Measurements from ENCODE around the gene ZNF532.

The ZNF532 gene

DNA sequence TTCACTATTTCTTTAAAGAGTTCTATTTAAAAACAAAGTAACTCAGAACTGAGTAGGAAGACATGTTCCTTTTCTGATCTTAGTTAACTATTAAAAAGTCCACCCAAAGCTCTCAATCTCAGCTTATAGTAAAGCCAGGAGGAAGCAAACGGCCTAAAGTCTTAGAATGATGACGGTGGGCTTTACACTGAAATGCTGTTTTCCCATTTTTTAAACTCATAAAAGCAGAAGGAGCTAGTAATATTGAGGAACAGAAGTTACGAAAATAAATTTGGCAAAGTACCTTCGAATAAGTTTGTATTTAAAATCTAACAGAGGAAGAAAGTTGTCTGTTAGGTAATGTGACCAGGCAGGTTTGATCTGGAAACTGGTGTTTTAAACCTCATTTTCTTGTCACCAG, 111.1 kb downstream of the ZNF532 start:
- Histone ChIP-seq H3K27me3 (ENCODE audit: insufficient read depth, poor library complexity, severe bottlenecking) (peaks cover 6% of the 10 kb centered on the region), H3K4me3 (replicated peaks; ENCODE audit: insufficient read depth, low read length) (no peak overlapping the region), H3K27ac (replicated peaks) (no peak overlapping the region)
- DNase-seq (ENCODE audit: low read depth in 1 of 2, low spot score in 1 of 2) = no peak
- TF ChIP-seq, protein P1, sequence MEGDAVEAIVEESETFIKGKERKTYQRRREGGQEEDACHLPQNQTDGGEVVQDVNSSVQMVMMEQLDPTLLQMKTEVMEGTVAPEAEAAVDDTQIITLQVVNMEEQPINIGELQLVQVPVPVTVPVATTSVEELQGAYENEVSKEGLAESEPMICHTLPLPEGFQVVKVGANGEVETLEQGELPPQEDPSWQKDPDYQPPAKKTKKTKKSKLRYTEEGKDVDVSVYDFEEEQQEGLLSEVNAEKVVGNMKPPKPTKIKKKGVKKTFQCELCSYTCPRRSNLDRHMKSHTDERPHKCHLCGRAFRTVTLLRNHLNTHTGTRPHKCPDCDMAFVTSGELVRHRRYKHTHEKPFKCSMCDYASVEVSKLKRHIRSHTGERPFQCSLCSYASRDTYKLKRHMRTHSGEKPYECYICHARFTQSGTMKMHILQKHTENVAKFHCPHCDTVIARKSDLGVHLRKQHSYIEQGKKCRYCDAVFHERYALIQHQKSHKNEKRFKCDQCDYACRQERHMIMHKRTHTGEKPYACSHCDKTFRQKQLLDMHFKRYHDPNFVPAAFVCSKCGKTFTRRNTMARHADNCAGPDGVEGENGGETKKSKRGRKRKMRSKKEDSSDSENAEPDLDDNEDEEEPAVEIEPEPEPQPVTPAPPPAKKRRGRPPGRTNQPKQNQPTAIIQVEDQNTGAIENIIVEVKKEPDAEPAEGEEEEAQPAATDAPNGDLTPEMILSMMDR (IDR thresholded peaks at IDR 0.05; ENCODE audit: insufficient read depth, low read length) = no peak
- TF ChIP-seq GABPA (IDR thresholded peaks at IDR 0.05; ENCODE audit: low read depth) (no peak), POLR2AphosphoS5 (IDR thresholded peaks at IDR 0.05; ENCODE audit: low read depth) (no peak), SPI1 (IDR thresholded peaks at IDR 0.05; ENCODE audit: borderline replicate concordance, low read depth) (no peak)
- TF ChIP-seq, protein P2, sequence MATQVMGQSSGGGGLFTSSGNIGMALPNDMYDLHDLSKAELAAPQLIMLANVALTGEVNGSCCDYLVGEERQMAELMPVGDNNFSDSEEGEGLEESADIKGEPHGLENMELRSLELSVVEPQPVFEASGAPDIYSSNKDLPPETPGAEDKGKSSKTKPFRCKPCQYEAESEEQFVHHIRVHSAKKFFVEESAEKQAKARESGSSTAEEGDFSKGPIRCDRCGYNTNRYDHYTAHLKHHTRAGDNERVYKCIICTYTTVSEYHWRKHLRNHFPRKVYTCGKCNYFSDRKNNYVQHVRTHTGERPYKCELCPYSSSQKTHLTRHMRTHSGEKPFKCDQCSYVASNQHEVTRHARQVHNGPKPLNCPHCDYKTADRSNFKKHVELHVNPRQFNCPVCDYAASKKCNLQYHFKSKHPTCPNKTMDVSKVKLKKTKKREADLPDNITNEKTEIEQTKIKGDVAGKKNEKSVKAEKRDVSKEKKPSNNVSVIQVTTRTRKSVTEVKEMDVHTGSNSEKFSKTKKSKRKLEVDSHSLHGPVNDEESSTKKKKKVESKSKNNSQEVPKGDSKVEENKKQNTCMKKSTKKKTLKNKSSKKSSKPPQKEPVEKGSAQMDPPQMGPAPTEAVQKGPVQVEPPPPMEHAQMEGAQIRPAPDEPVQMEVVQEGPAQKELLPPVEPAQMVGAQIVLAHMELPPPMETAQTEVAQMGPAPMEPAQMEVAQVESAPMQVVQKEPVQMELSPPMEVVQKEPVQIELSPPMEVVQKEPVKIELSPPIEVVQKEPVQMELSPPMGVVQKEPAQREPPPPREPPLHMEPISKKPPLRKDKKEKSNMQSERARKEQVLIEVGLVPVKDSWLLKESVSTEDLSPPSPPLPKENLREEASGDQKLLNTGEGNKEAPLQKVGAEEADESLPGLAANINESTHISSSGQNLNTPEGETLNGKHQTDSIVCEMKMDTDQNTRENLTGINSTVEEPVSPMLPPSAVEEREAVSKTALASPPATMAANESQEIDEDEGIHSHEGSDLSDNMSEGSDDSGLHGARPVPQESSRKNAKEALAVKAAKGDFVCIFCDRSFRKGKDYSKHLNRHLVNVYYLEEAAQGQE (IDR thresholded peaks at IDR 0.05; ENCODE audit: insufficient replicate concordance, low read depth) = no peak

DNA sequence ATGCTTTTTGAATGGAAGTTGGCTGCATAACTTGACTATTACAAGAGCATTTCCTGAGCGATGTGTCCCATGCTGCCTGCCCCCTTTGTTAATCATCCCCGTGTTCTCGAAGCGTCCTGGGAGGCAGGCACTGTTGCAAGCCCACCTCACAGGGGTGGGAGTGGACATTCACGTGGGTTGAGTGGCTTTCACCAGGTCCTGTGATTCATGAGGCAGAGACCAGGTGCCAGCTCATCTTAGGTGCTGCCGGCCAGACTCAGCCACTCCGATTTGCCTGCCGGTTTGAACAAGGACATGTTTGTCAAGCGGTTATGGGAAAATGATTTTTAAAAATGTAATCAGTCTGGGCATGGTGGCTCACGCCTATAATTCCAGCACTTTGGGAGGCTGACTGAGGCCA, 112.5 kb downstream of the ZNF532 start:
- no peak for TF ChIP-seq GABPA (IDR thresholded peaks at IDR 0.05; ENCODE audit: low read depth)
- TF ChIP-seq SPI1 (IDR thresholded peaks at IDR 0.05; ENCODE audit: borderline replicate concordance, low read depth) = no peak
- TF ChIP-seq POLR2AphosphoS5 (IDR thresholded peaks at IDR 0.05; ENCODE audit: low read depth) = no peak
- TF ChIP-seq, protein P2 (IDR thresholded peaks at IDR 0.05; ENCODE audit: insufficient replicate concordance, low read depth) = no peak
- TF ChIP-seq, protein P1 (IDR thresholded peaks at IDR 0.05; ENCODE audit: insufficient read depth, low read length) = no peak
- peaks cover 4% of the 10 kb centered on the region for H3K27me3 ChIP-seq (ENCODE audit: insufficient read depth, poor library complexity, severe bottlenecking)
- no peak for DNase-seq (ENCODE audit: low read depth in 1 of 2, low spot score in 1 of 2)
- H3K4me3 ChIP-seq (replicated peaks; ENCODE audit: insufficient read depth, low read length) = no peak overlapping the region
- H3K27ac ChIP-seq (replicated peaks) = no peak overlapping the region

DNA sequence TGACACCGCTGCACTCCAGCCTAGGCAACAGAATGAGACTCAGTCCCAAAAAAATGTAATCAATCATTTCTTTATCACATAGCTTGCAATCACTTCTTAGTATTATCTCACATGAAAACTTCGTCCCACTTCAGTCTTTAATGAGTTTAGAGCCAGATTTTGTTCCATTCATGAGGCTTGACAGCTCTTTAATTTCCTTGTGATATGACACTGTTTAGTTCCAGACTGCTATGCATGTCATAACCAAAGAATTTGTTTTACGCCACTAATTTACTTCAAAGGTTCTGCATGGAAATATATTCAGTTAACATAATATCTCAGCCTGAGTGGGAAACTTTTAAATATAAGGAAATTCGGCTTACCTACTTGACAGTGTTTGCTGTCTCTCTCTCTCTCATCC, 113.1 kb downstream of the ZNF532 start:
- no peak overlapping the region for H3K4me3 ChIP-seq (replicated peaks; ENCODE audit: insufficient read depth, low read length)
- peaks cover 4% of the 10 kb centered on the region for H3K27me3 ChIP-seq (ENCODE audit: insufficient read depth, poor library complexity, severe bottlenecking)
- TF ChIP-seq POLR2AphosphoS5 (IDR thresholded peaks at IDR 0.05; ENCODE audit: low read depth) = no peak
- no peak overlapping the region for H3K27ac ChIP-seq (replicated peaks)
- DNase-seq (ENCODE audit: low read depth in 1 of 2, low spot score in 1 of 2) = no peak

DNA sequence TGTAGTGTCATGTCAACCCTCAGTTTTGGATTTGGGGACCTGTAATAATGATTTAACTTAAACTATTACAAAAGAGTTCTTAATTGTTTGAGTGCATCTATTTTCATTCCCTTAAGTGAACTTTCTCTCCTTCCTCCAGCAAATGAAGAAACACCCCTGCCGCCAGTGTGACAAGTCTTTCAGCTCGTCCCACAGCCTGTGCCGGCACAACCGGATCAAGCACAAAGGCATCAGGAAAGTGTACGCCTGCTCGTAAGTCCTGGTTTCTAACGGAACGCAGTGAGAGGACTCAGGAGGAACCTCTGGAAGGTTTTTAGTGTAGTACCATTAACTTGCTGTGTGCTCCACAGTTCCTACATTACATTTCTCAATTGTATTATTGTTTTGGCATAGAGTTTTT, 114.2 kb downstream of the ZNF532 start:
- peaks cover 4% of the 10 kb centered on the region for H3K27me3 ChIP-seq (ENCODE audit: insufficient read depth, poor library complexity, severe bottlenecking)
- no peak for DNase-seq (ENCODE audit: low read depth in 1 of 2, low spot score in 1 of 2)
- no peak for TF ChIP-seq POLR2AphosphoS5 (IDR thresholded peaks at IDR 0.05; ENCODE audit: low read depth)
- TF ChIP-seq, protein P1 (IDR thresholded peaks at IDR 0.05; ENCODE audit: insufficient read depth, low read length) = no peak
- H3K4me3 ChIP-seq (replicated peaks; ENCODE audit: insufficient read depth, low read length) = no peak overlapping the region
- no peak overlapping the region for H3K27ac ChIP-seq (replicated peaks)

Measured in HL-60 (cell line).